Caco-2 (cell line): ENCODE measurements around the gene OR51B2. TPM values are rescaled to one million over a fixed set of nuclear protein-coding genes. Genes with fewer than 3 reads are reported as not detected.
"Not testable (repeated sequence)": the region's sequence is repeated elsewhere in the genome, so short reads cannot be mapped to it uniquely, and the experiment has no call there.

ENCODE experiments used
- BruUV-seq: library from RNA; stranded (reverse); fragments of 400-500 nt; replicated peaks from 2 replicates; lab custom pipeline; 2021; lab: Mats Ljungman, UMichigan
- CTCF ChIA-PET: fragments of 300-600 bp; sonication (Branson Sonifier 250); formaldehyde crosslinking; loops from one replicate; lab custom pipeline; 2022; ENCODE audit warnings: antibody characterized with exemption; lab: Charles Lee
- POLR2A ChIA-PET: fragments of 300-600 bp; sonication (Branson Sonifier 250); formaldehyde crosslinking; loops from one replicate; lab custom pipeline; 2022; ENCODE audit warnings: antibody characterized with exemption; lab: Charles Lee
- DNase-seq, 2 experiments: peaks; one replicate each; pipeline versions ENCODE4 v3.0.0 to v3.0.0-alpha.2; 2020 to 2022
- H3K27me3 ChIP-seq: replicated peaks from 2 replicates; pipeline ENCODE4 v1.6.0; 2011; ENCODE audit warnings: low read length; ENCODE audit not compliant: control insufficient read depth, insufficient read depth
- H3K36me3 ChIP-seq: 2 replicates; pipeline ENCODE4 v1.5.1; 2011; ENCODE audit warnings: low read length; ENCODE audit not compliant: control insufficient read depth, insufficient read depth
- H3K4me1 ChIP-seq: fragments of 250-450 bp; sonication (Bioruptor Pico); 2 replicates; pipeline ENCODE4 v1.5.1; 2020; ENCODE audit warnings: mild to moderate bottlenecking
- H3K4me3 ChIP-seq: 2 replicates; pipeline ENCODE4 v1.5.1; 2011; ENCODE audit warnings: low read depth, mild to moderate bottlenecking, control low read depth, low read length
- H3K9me3 ChIP-seq: fragments of 250-450 bp; sonication (Bioruptor Pico); 2 replicates; pipeline ENCODE4 v1.5.1; 2020; ENCODE audit warnings: mild to moderate bottlenecking, moderate library complexity
- H3K27ac Mint-ChIP-seq: one replicate; pipeline ENCODE4 v1.8.0; 2022; ENCODE audit warnings: mixed read lengths; ENCODE audit not compliant: unreplicated experiment
- H3K27me3 Mint-ChIP-seq: one replicate; pipeline ENCODE4 v1.8.0; 2022; ENCODE audit warnings: mixed read lengths; ENCODE audit not compliant: insufficient read depth, unreplicated experiment
- H3K36me3 Mint-ChIP-seq: one replicate; pipeline ENCODE4 v1.8.0; 2022; ENCODE audit warnings: mild to moderate bottlenecking, mixed read lengths; ENCODE audit not compliant: insufficient read depth, unreplicated experiment
- H3K4me1 Mint-ChIP-seq: one replicate; pipeline ENCODE4 v1.8.0; 2022; ENCODE audit warnings: low read depth, mixed read lengths; ENCODE audit not compliant: unreplicated experiment
- H3K4me3 Mint-ChIP-seq: one replicate; pipeline ENCODE4 v1.8.0; 2022; ENCODE audit warnings: mild to moderate bottlenecking, moderate library complexity, mixed read lengths; ENCODE audit not compliant: unreplicated experiment
- H3K9me3 Mint-ChIP-seq: one replicate; pipeline ENCODE4 v1.8.0; 2022; ENCODE audit warnings: mixed read lengths; ENCODE audit not compliant: unreplicated experiment
- intact Hi-C: fragments of 100-400 bp; cut with micrococcal nuclease; formaldehyde crosslinking; loops from one replicate; pipeline ENCODE4 v1.10.0; 2022; ENCODE audit not compliant: unreplicated experiment
- total RNA-seq: library from RNA; stranded (reverse); gene quantifications from 2 replicates; pipeline ENCODE4 v1.2.3, GENCODE V29; 2022
- TF ChIP-seq, protein P1 (sequence below), 2 experiments: fragments of 200-600 bp in 1 of 2; IDR thresholded peaks; 1 replicate in 1 of 2; 2 replicates in 1 of 2; pipeline versions ENCODE4 v1.5.1 to v1.8.0; 2011 to 2022; ENCODE audit warnings: antibody characterized with exemption in 1 of 2, control low read depth in 1 of 2, inconsistent platforms in 1 of 2, low read depth in 1 of 2, low read length in 1 of 2, mild to moderate bottlenecking in 1 of 2, moderate library complexity in 1 of 2; ENCODE audit not compliant: insufficient read depth in 1 of 2, severe bottlenecking in 1 of 2, unreplicated experiment in 1 of 2

OR51B2 gene
- total RNA-seq, 1 experiment from 2014 or later, result not detected

DNA sequence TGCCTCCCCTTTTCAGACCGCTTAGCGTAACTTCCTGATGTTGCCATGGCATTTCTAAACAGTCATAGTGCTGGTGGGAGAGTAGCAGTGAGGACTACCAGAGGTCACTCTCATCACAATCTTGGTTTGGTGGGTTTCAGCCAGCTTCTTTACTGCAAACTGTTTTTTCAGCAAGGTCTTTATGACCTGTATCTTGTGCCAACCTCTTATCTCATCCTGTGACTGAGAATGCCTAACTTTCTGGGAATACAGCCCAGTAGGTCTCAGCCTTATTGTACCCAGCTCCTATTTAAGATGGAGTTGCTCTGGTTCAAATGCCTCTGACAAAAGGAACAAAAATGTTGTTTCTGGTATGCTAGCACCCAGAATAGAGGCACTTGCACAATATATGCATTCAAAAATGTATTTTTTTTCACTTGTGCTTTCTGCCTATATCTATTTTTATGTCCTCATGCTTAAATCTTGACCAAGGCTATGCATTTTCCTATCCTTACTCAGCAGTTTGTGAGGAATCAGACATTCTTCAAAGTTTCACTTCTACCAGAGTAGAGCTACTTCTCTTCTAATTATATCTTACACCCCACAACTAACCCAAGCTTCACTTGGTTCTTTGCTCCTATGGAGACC is 43.5 kb upstream of the OR51B2 start:
- Mint-ChIP-seq H3K4me3 (no peak overlapping the region), H3K27ac (no peak overlapping the region), H3K9me3 (no peaks in the 10 kb centered on the region), H3K36me3 (no peaks in the 10 kb centered on the region), H3K4me1 (no peaks in the 10 kb centered on the region), H3K27me3 (peaks cover 10% of the 10 kb centered on the region)
- no TSS peak for BruUV-seq
- Histone ChIP-seq H3K4me1 (no peaks in the 10 kb centered on the region), H3K36me3 (no peaks in the 10 kb centered on the region), H3K9me3 (no peaks in the 10 kb centered on the region), H3K4me3 (no peak overlapping the region), H3K27me3 (no peaks in the 10 kb centered on the region)
- POLR2A ChIA-PET, result no interaction called here
- no peak for DNase-seq
- CTCF ChIA-PET, result no interaction called here
- TF ChIP-seq, protein P1, sequence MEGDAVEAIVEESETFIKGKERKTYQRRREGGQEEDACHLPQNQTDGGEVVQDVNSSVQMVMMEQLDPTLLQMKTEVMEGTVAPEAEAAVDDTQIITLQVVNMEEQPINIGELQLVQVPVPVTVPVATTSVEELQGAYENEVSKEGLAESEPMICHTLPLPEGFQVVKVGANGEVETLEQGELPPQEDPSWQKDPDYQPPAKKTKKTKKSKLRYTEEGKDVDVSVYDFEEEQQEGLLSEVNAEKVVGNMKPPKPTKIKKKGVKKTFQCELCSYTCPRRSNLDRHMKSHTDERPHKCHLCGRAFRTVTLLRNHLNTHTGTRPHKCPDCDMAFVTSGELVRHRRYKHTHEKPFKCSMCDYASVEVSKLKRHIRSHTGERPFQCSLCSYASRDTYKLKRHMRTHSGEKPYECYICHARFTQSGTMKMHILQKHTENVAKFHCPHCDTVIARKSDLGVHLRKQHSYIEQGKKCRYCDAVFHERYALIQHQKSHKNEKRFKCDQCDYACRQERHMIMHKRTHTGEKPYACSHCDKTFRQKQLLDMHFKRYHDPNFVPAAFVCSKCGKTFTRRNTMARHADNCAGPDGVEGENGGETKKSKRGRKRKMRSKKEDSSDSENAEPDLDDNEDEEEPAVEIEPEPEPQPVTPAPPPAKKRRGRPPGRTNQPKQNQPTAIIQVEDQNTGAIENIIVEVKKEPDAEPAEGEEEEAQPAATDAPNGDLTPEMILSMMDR (IDR thresholded peaks at IDR 0.05; ENCODE audit: insufficient read depth in 1 of 2, low read depth in 1 of 2, low read length in 1 of 2, severe bottlenecking in 1 of 2, unreplicated experiment in 1 of 2), result no peak
- intact Hi-C loops, result no loop called here

DNA sequence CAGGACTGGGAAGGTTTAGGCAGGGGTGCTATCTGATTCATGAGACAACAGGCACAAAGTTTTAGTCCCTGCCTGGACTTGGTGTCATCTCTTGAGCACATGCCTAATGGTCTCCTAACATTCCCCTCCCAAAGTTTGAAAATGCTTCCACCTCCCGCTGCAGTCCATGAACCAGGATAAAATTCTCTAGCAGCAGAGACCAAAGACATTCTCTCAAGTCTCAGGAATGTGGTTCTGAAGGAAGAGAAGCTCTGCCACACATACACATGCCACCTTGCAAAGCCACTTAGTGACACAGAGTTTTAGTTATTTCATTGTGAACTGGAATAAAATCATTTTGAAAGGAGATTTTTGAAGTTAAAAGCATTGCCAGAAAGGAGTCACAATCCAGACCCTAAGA is 42.8 kb upstream of the OR51B2 start:
- POLR2A ChIA-PET, result no interaction called here
- DNase-seq, result no peak
- H3K27ac Mint-ChIP-seq, result no peak overlapping the region
- no peaks in the 10 kb centered on the region for H3K36me3 Mint-ChIP-seq
- Histone ChIP-seq H3K36me3 (no peaks in the 10 kb centered on the region), H3K9me3 (no peaks in the 10 kb centered on the region), H3K4me1 (no peaks in the 10 kb centered on the region), H3K27me3 (no peaks in the 10 kb centered on the region), H3K4me3 (no peak overlapping the region)
- H3K4me3 Mint-ChIP-seq, result no peak overlapping the region
- H3K9me3 Mint-ChIP-seq, result no peaks in the 10 kb centered on the region
- intact Hi-C loops, result no loop called here
- no TSS peak for BruUV-seq
- CTCF ChIA-PET, result no interaction called here
- H3K27me3 Mint-ChIP-seq, result peaks cover 10% of the 10 kb centered on the region
- H3K4me1 Mint-ChIP-seq, result no peaks in the 10 kb centered on the region
- TF ChIP-seq, protein P1 (IDR thresholded peaks at IDR 0.05; ENCODE audit: insufficient read depth in 1 of 2, low read depth in 1 of 2, low read length in 1 of 2, severe bottlenecking in 1 of 2, unreplicated experiment in 1 of 2), result no peak

DNA sequence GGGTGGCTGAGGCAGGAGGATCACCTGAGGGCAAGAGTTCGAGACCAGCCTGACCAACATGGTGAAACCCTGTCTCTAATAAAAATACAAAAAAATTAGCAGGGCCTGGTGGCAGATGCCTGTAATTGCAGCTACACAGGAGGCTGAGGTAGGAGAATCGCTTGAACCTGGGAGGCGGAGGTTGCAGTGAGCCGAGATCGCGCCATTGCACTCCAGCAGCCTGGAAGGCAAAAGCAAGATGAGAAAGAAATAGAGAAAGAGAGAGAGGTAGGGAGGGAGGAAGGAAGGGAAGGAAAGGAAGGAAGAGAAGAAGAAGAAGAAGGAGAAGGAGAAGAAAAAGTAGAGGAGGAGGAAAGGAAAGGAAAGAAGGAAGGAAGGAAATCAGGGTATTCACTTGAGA is 42.3 kb upstream of the OR51B2 start:
- CTCF ChIA-PET, BruUV-seq: not testable (repeated sequence)
- H3K27me3 Mint-ChIP-seq, result peaks cover 10% of the 10 kb centered on the region

More for the DNA sequence above, 42.3 kb upstream of the OR51B2 start:
- H3K27ac Mint-ChIP-seq, H3K4me3 ChIP-seq, H3K4me1 Mint-ChIP-seq, H3K4me1 ChIP-seq, H3K4me3 Mint-ChIP-seq, H3K9me3 ChIP-seq, H3K9me3 Mint-ChIP-seq, H3K36me3 ChIP-seq, intact Hi-C loops, H3K36me3 Mint-ChIP-seq, H3K27me3 ChIP-seq, POLR2A ChIA-PET, DNase-seq: not testable (repeated sequence)
